Esophagus (tissue), 2 donors: ENCODE results near the gene LRIF1. TPM values are rescaled to one million over a fixed set of nuclear protein-coding genes. Genes with fewer than 3 reads are reported as not detected.
"Not testable (repeated sequence)": the region's sequence is repeated elsewhere in the genome, so short reads cannot be mapped to it uniquely, and the experiment has no call there.

Experiments used
- H3K27ac ChIP-seq, 2 donors: one replicate each; pipeline ENCODE4 v1.5.1; 2013; ENCODE audit warnings: low read depth in 2 of 2, mild to moderate bottlenecking in 2 of 2, inconsistent platforms in 1 of 2, low read length in 1 of 2, moderate library complexity in 1 of 2
- H3K27me3 ChIP-seq, 2 donors: one replicate each; pipeline ENCODE4 v1.6.1; 2013; ENCODE audit warnings: low read length in 2 of 2, control low read depth in 1 of 2, mild to moderate bottlenecking in 1 of 2; ENCODE audit not compliant: insufficient read depth in 2 of 2, control insufficient read depth in 1 of 2
- H3K36me3 ChIP-seq, 2 donors: one replicate each; pipeline ENCODE4 v1.6.1; 2013; ENCODE audit warnings: low read length in 1 of 2; ENCODE audit not compliant: control insufficient read depth in 2 of 2, insufficient read depth in 2 of 2
- H3K4me1 ChIP-seq, 2 donors: one replicate each; pipeline ENCODE4 v1.6.1; 2013; ENCODE audit warnings: low read length in 1 of 2; ENCODE audit not compliant: control insufficient read depth in 2 of 2, insufficient read depth in 2 of 2
- H3K4me3 ChIP-seq, 2 donors: one replicate each; pipeline ENCODE4 v1.5.1; 2013; ENCODE audit warnings: low read length in 2 of 2, mild to moderate bottlenecking in 2 of 2, low read depth in 1 of 2, moderate library complexity in 1 of 2
- H3K9me3 ChIP-seq, 2 donors: one replicate each; pipeline ENCODE4 v1.6.1; 2013; ENCODE audit warnings: mild to moderate bottlenecking in 2 of 2, low read depth in 1 of 2, low read length in 1 of 2, moderate library complexity in 1 of 2; ENCODE audit not compliant: control insufficient read depth in 2 of 2, insufficient read depth in 1 of 2
- WGBS, 2 donors: extraction: QIAGEN DNeasy Blood & Tissue Kit; methylation state at CpG; one replicate each; pipeline ENCODE4 v1.1.7; 2013; 5-methylcytosine and 5-hydroxymethylcytosine counted together
- polyA plus RNA-seq, 2 donors: library from polyadenylated mRNA; stranded (reverse); fragments of 200-250 nt; gene quantifications; one replicate each; pipeline ENCODE4 v1.2.3, GENCODE V29; 2013
- donor health status: healthy with polysubstance abuse.
- donor health status: Bipolar disorder and iron deficiency.

Gene LRIF1
- polyA plus RNA-seq, 2 donors, result 3.8 to 5.5 TPM

DNA sequence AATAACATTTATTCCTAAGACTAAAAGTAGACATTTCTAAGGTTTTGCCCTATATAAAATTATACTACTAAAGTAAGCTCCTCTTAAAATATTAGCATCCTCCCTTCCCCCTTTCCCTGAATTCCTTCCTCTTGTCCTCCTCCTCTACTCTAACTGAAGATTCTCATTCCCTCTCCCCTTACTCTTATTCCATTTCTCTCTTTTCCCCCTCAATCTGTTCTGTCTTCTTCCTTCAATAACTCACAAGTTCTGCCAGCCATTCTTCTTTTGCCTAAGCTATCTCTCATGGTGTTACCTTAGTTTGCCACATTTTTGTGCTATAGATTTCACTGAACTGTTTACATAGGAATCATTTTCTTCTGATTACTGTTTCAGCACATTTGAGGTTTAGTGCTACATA, 10.7 kb downstream of the LRIF1 start:
- no peak overlapping the region for H3K27ac ChIP-seq
- H3K4me1 ChIP-seq, result no peaks in the 10 kb centered on the region
- H3K27me3 ChIP-seq, result no peaks in the 10 kb centered on the region
- no peaks in the 10 kb centered on the region for H3K9me3 ChIP-seq
- H3K36me3 ChIP-seq, result no peaks in the 10 kb centered on the region
- no peak overlapping the region for H3K4me3 ChIP-seq

DNA sequence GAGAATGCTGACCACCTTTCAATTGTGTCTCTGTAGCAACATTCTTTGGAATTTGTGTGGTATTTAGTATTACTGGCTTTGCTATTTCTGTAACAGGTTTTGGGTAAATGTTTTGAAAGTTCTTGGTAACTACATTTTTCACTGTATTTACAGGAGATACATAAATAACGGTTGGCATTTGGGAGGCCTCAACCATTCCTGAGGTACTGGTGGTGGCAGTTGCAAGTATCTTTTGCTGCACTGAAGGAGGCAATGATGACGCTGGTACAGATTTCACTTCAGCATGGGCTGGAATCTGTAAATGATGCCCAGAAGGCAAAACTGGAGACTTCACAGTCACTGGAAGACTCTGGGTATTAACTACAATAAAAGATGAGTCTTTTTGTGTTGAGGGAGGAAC, 11.7 kb downstream of the LRIF1 start:
- 96 to 97% methylated on average over 2 of the region's 2 CpGs for WGBS, 2 donors
- Histone ChIP-seq H3K9me3 (no peaks in the 10 kb centered on the region), H3K27ac (no peak overlapping the region), H3K27me3 (no peaks in the 10 kb centered on the region), H3K36me3 (no peaks in the 10 kb centered on the region), H3K4me1 (no peaks in the 10 kb centered on the region), H3K4me3 (no peak overlapping the region)

DNA sequence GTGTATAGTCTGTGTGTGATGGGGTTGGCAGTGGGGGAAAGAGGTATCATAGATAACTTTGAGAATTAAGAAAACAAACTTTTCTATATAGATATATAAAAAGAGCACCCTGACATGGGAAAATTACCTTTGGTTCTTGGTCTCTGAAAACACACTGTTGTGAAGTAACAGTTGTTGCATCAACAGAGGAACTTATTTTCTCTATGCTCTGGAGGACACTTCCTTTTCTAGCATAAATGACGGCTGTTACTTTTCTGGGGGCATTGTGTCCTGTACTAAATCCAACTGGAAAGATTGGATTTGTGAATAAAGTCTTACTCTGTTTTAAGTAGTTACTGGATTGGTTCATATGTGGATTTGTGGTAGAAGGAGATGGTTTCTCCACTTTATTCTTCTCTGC, 12.6 kb downstream of the LRIF1 start:
- Histone ChIP-seq H3K4me1 (no peaks in the 10 kb centered on the region), H3K36me3 (no peaks in the 10 kb centered on the region), H3K4me3 (no peak overlapping the region), H3K27me3 (no peaks in the 10 kb centered on the region), H3K27ac (no peak overlapping the region), H3K9me3 (no peaks in the 10 kb centered on the region)
- WGBS, 2 donors, result 89 to 100% methylated on average over 1 of the region's 1 CpG

DNA sequence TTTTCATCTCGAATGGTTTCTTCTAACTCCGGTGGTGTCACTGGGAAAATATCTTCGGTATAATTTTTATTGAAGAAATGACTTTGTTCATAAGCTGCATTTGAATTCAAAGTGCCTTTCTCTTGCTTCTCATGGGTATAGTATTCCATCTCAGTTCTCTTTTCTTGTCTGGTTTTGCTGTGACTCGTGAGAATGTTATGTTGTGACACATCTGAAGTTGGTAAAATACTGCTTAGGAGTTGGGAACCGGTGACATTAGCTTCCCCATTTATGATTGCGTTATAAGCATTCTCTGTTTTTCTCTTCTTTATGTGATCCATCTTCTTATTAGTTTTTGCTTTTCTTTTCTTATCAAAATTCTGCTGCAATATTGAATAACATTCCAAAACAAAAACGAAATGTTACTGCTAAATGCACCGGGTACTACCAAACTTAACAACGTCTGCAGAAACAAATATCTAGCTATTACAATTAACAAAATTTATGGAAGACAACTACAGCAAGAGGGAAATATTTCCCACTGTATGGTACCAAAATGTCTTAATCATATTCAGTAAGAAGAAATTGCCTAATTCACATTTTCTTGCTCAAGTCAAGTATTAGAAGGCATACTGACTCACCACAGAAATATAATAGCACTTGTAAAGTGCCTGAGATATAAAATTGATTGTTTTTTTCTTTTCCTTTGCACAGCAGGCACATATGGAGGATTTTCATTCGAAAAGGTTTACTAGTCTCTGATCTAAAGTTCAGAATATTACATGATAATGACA, 15.5 kb downstream of the LRIF1 start:
- H3K27ac ChIP-seq, result no peak overlapping the region
- H3K4me3 ChIP-seq, result no peak overlapping the region
- H3K4me1 ChIP-seq, result no peaks in the 10 kb centered on the region
- H3K27me3 ChIP-seq, result no peaks in the 10 kb centered on the region
- 95% methylated on average over 10 of the region's 10 CpGs for WGBS, 2 donors
- H3K36me3 ChIP-seq, result no peaks in the 10 kb centered on the region
- H3K9me3 ChIP-seq, result no peaks in the 10 kb centered on the region

DNA sequence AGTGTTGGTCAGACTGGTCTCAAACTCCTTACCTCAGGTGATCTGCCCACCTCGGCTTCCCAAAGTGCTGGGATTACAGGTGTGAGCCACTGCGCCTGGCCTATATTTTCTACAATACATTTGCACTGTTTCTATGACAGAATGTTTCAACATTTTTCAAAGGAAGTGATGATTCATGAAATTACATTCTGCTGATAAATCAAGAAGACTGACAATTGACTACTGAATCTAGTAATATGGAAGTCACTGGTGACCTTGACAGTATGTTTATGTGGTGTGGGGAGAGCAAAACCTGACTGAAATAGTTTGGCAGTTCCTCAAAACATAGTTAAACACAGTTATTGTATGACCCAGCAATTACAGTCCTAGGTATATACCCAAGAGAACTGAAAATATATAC, 18.1 kb downstream of the LRIF1 start:
- no peak overlapping the region for H3K27ac ChIP-seq
- H3K4me3 ChIP-seq, result no peak overlapping the region
- H3K27me3 ChIP-seq, result no peaks in the 10 kb centered on the region
- no peaks in the 10 kb centered on the region for H3K9me3 ChIP-seq
- 97% methylated on average over 2 of the region's 2 CpGs for WGBS, 2 donors
- H3K4me1 ChIP-seq, result no peaks in the 10 kb centered on the region
- H3K36me3 ChIP-seq, result no peaks in the 10 kb centered on the region

DNA sequence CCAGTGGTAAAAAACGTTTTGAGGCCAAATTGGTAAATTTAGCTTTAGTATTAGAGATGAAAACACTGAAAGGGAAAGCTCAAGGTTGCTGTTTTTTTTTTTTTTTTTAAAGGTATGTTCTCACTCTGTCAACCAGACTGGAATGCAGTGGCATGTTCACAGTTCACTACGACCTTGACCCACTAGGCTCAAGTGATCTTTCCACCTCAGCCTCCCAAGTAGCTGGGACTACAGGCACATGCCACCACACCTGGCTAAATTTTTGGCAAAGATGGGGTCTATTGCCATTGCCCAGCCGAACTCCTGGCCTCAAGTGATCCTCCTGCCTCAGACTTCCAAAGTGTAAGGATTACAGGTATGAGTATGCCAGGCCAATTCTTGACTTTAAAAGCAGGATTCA, 18.9 kb downstream of the LRIF1 start:
- 62 to 64% methylated on average over 3 of the region's 3 CpGs for WGBS, 2 donors
- H3K36me3 ChIP-seq, result no peaks in the 10 kb centered on the region
- H3K27me3 ChIP-seq, result no peaks in the 10 kb centered on the region
- no peak overlapping the region for H3K27ac ChIP-seq
- H3K9me3 ChIP-seq, result no peaks in the 10 kb centered on the region
- H3K4me3 ChIP-seq, result no peak overlapping the region
- no peaks in the 10 kb centered on the region for H3K4me1 ChIP-seq

DNA sequence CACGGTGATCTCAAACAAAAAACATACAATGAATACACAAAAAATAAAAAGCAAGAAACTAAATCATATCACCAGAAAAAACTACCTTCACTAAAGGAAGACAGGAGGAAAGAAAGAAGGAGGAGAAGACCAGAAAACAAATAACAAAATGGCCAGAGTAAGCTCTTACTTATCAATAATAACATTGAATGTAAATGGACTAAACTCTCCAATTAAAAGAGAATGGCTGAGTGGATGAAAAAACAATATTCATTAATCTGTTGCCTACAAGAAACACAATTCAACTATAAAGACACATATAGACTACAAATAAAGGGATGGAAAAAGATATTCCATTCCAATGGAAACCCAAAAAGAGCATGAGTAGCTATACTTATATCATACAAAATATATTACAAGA, 27.2 kb downstream of the LRIF1 start:
- no peak overlapping the region for H3K27ac ChIP-seq
- no peaks in the 10 kb centered on the region for H3K36me3 ChIP-seq
- H3K27me3 ChIP-seq, result no peaks in the 10 kb centered on the region
- H3K4me1 ChIP-seq, result no peaks in the 10 kb centered on the region
- no peak overlapping the region for H3K4me3 ChIP-seq
- WGBS, 2 donors, result 90 to 91% methylated on average over 1 of the region's 1 CpG
- H3K9me3 ChIP-seq, result peaks cover 7 to 8% of the 10 kb centered on the region in 2 donors

DNA sequence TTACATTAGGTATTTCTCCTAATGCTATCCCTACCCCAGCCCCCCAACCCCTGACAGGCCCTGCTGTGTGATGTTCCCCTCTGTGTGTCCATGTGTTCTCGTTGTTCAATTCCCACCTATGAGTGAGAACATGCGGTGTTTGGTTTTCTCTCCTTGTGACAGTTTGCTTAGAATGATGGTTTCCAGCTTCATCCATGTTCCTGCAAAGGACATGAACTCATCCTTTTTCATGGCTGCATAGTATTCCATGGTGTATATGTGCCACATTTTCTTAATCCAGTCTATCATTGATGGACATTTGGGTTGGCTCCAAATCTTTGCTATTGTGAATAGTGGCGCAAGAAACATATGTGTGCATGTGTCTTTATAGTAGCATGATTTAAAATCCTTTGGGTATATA, 32.6 kb downstream of the LRIF1 start:
- not testable (repeated sequence) for H3K27me3 ChIP-seq, H3K27ac ChIP-seq, H3K36me3 ChIP-seq, H3K4me3 ChIP-seq, H3K9me3 ChIP-seq, H3K4me1 ChIP-seq
- 81 to 86% methylated on average over 3 of the region's 3 CpGs for WGBS, 2 donors

DNA sequence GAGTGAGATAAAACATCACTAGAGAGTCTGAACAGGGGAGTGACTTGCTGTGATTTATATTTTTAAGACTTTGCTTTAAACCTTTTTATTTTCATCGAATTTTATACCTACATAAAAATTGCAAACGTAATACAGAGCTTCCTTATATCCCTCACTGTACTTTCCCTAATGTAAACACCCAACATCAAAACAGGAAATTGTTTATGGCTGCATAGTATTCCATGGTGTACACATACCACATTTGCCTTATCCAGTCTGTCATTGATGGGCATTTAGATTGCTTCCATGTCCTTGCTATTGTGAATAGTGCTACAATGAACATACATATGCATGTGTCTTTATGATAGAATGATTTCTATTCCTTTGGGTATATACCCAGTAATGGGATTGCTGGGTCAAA, 34.8 kb downstream of the LRIF1 start:
- H3K4me1 ChIP-seq, result no peaks in the 10 kb centered on the region
- H3K27me3 ChIP-seq, result no peaks in the 10 kb centered on the region
- 44 to 51% methylated on average over 2 of the region's 2 CpGs for WGBS, 2 donors
- no peak overlapping the region for H3K27ac ChIP-seq
- no peak overlapping the region for H3K4me3 ChIP-seq
- H3K9me3 ChIP-seq, result peaks cover 3 to 5% of the 10 kb centered on the region in 2 donors
- H3K36me3 ChIP-seq, result no peaks in the 10 kb centered on the region

DNA sequence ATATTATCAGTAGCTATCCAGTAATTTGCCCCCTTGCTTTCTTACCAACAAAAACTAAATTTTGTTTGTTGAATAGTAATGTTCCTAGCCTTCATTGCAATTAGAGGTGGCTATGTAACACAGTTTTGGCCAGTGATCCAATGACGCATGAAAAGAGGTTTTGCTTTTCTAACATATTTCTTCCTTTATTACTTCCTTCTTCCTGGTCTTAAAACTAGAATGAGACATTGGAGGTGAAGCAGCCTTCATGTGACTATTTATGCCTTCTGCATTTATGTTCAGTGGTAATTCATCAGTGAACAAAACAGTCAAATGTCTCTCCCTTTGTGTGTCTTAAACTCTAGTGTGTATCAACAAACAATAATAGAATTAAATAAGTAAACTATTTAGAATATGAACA, 35.5 kb downstream of the LRIF1 start:
- no peak overlapping the region for H3K4me3 ChIP-seq
- no peaks in the 10 kb centered on the region for H3K36me3 ChIP-seq
- peaks cover 0 to under 1% of the 10 kb centered on the region in 2 donors for H3K9me3 ChIP-seq
- no peak overlapping the region for H3K27ac ChIP-seq
- no peaks in the 10 kb centered on the region for H3K27me3 ChIP-seq
- WGBS, 2 donors, result 57 to 78% methylated on average over 1 of the region's 1 CpG
- no peaks in the 10 kb centered on the region for H3K4me1 ChIP-seq
